Tibial artery (tissue), 4 donors: Measurements from ENCODE around the gene DAG1.

Source experiments
- DNase-seq, 2 donors: peaks; one replicate each; pipeline ENCODE4 v3.0.0-alpha.2; 2019
- H3K27ac ChIP-seq, 2 donors: fragments of 200-600 bp; sonication (generic) in 1 of 2; 1 replicate in 1 of 2; 2 replicates in 1 of 2; pipeline ENCODE4 v1.5.1; 2018 to 2019; ENCODE audit warnings: mild to moderate bottlenecking in 1 of 2
- H3K27me3 ChIP-seq, 2 donors: fragments of 200-600 bp; sonication (generic) in 1 of 2; one replicate each; pipeline versions ENCODE4 v1.5.1 to v1.6.0; 2016 to 2019
- H3K36me3 ChIP-seq, 3 donors: fragments of 200-600 bp; sonication (generic) in 2 of 3; one replicate each; pipeline ENCODE4 v1.5.1; 2016 to 2019; ENCODE audit warnings: mild to moderate bottlenecking in 2 of 3
- H3K4me1 ChIP-seq, 4 donors: fragments of 200-600 bp; sonication (generic) in 2 of 4; 1 replicate in 3 of 4; 2 replicates in 1 of 4; pipeline ENCODE4 v1.5.1; 2016 to 2019
- H3K4me3 ChIP-seq, 2 donors: fragments of 200-600 bp; sonication (generic) in 1 of 2; 1 replicate in 1 of 2; 2 replicates in 1 of 2; pipeline ENCODE4 v1.5.1; 2018 to 2019; ENCODE audit warnings: mild to moderate bottlenecking in 2 of 2
- H3K9me3 ChIP-seq, 3 donors: fragments of 200-600 bp; sonication (generic) in 1 of 3; one replicate each; pipeline ENCODE4 v1.5.1; 2016 to 2019
- intact Hi-C: fragments of 100-400 bp; cut with DNase I; formaldehyde crosslinking; loops from one replicate; pipeline ENCODE4 v1.15.0; 2023; ENCODE audit warnings: low total_unique reads
- TF ChIP-seq, protein P1 (sequence below), 2 experiments: fragments of 200-600 bp in 1 of 2; fragments of 450-650 bp in 1 of 2; IDR thresholded peaks; one replicate each; pipeline ENCODE4 v1.5.1; 2017 to 2019; ENCODE audit warnings: antibody characterized with exemption in 2 of 2, mild to moderate bottlenecking in 1 of 2, moderate library complexity in 1 of 2

Gene DAG1

DNA sequence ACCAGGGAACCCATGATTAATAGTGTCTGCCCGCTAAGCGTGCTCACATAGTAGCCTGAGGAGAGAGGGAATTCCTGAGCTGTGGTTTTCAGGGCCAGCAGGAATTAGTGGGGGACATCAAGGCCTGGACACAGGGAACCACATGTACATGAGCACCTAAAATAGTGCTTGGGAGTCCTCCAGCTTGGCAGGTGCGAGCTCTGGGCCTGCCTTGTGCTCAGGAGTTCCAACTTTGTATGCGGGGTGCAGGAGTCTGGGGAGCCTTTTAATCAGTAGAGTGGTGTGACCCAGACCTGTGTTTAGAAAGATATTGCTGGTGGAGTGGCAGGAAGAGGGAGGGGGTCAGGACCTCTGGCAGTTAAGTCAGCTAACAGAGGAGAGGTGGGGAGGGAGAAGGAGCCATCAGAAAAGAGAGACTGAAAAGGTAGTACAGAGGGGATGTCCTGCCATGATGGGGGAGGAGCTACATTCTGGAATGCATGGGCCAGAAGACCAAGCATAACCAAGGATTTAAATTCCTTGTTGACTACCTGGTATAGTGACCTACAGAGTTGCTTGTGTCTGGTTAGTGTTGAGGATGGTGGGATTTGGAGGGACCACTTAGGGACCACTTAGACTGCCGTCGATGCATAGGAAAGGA is 1.9 kb downstream of the DAG1 start:
- H3K4me3 ChIP-seq: peak overlapping the region in 1 of 2 donors; percentile 68
- peaks cover under 1 to 9% (median 5%) of the 10 kb centered on the region in 3 donors for H3K36me3 ChIP-seq
- peaks cover 0 to 53% (median 30%) of the 10 kb centered on the region in 4 donors for H3K4me1 ChIP-seq
- TF ChIP-seq, protein P1, sequence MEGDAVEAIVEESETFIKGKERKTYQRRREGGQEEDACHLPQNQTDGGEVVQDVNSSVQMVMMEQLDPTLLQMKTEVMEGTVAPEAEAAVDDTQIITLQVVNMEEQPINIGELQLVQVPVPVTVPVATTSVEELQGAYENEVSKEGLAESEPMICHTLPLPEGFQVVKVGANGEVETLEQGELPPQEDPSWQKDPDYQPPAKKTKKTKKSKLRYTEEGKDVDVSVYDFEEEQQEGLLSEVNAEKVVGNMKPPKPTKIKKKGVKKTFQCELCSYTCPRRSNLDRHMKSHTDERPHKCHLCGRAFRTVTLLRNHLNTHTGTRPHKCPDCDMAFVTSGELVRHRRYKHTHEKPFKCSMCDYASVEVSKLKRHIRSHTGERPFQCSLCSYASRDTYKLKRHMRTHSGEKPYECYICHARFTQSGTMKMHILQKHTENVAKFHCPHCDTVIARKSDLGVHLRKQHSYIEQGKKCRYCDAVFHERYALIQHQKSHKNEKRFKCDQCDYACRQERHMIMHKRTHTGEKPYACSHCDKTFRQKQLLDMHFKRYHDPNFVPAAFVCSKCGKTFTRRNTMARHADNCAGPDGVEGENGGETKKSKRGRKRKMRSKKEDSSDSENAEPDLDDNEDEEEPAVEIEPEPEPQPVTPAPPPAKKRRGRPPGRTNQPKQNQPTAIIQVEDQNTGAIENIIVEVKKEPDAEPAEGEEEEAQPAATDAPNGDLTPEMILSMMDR (IDR thresholded peaks at IDR 0.05): no peak
- no peak for DNase-seq
- H3K27ac ChIP-seq: peak overlapping the region; percentile 91 to 92
- no peaks in the 10 kb centered on the region for H3K9me3 ChIP-seq
- no peaks in the 10 kb centered on the region for H3K27me3 ChIP-seq
- intact Hi-C loops: no loop called here

- no peaks in the 10 kb centered on the region for H3K27me3 ChIP-seq
- no peak overlapping the region for H3K4me3 ChIP-seq
- TF ChIP-seq, protein P1 (IDR thresholded peaks at IDR 0.05): no peak
- no peak for DNase-seq
- no peak overlapping the region for H3K27ac ChIP-seq
- no peaks in the 10 kb centered on the region for H3K9me3 ChIP-seq
- peaks cover 20 to 28% (median 23%) of the 10 kb centered on the region in 3 donors for H3K36me3 ChIP-seq
- peaks cover 0 to 35% (median 12%) of the 10 kb centered on the region in 4 donors for H3K4me1 ChIP-seq
- intact Hi-C loops: no loop called here
These were observed 6.5 kb downstream of the DAG1 start for GRCh38 chr3:49476563-49476962.

DNA sequence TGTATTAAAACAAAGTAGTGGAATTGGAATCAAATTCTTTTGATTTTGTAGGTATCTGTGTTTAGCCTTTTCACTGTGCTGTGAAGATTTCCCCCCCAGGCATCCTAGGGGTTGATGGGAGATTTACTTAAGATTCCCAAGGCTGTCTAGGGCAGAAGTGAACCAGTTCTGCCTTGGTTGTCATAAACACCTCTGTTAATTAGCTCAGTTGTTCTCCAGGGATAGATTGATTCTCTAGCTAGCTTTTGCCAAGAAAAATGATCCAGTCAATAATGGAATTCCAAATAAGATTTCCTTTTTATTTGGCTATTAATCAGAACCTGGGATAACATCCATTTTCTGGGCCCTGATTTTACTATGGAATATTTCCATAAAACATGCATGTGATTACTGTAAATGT is 12.7 kb downstream of the DAG1 start:
- Histone ChIP-seq H3K27me3 (no peaks in the 10 kb centered on the region), H3K9me3 (no peaks in the 10 kb centered on the region), H3K4me3 (no peak overlapping the region), H3K27ac (peak overlapping the region in 1 of 2 donors; percentile 75), H3K4me1 (peaks cover 0 to 65% (median 21%) of the 10 kb centered on the region in 4 donors), H3K36me3 (peaks cover 3 to 15% (median 14%) of the 10 kb centered on the region in 3 donors)
- DNase-seq: no peak
- TF ChIP-seq, protein P1 (IDR thresholded peaks at IDR 0.05): no peak
- intact Hi-C loops: no loop called here

- intact Hi-C loops: no loop called here
- H3K4me1 ChIP-seq: peaks cover 0 to 82% (median 28%) of the 10 kb centered on the region in 4 donors
- DNase-seq: no peak
- H3K27ac ChIP-seq: peak overlapping the region; percentile 31 to 75
- TF ChIP-seq, protein P1 (IDR thresholded peaks at IDR 0.05): no peak
- no peaks in the 10 kb centered on the region for H3K9me3 ChIP-seq
- H3K4me3 ChIP-seq: no peak overlapping the region
- peaks cover 0 to 4% (median 4%) of the 10 kb centered on the region in 3 donors for H3K36me3 ChIP-seq
- no peaks in the 10 kb centered on the region for H3K27me3 ChIP-seq
These were observed 14.4 kb downstream of the DAG1 start for GRCh38 chr3:49484471-49484870.

- Histone ChIP-seq H3K4me3 (no peak overlapping the region), H3K4me1 (peaks cover 0 to 99% (median 43%) of the 10 kb centered on the region in 4 donors), H3K27me3 (no peaks in the 10 kb centered on the region), H3K27ac (peak overlapping the region; percentile 75 to 79), H3K9me3 (no peaks in the 10 kb centered on the region), H3K36me3 (peaks cover 0 to 5% (median 0%) of the 10 kb centered on the region in 3 donors)
- TF ChIP-seq, protein P1 (IDR thresholded peaks at IDR 0.05): no peak
- DNase-seq: no peak
- intact Hi-C loops: no loop called here
These were observed 19.2 kb downstream of the DAG1 start for GRCh38 chr3:49489247-49489646.
